HepG2 (cell line): ENCODE measurements around the gene SYN1. TPM values are rescaled to one million over a fixed set of nuclear protein-coding genes. Genes with fewer than 3 reads are reported as not detected.

Experiments used
- microRNA-seq: library from miRNA; unstranded; fragments of <30 nt; microRNA quantifications from one replicate; pipeline ENCODE4, GENCODE V29; 2020
- polyA plus RNA-seq, 8 experiments: library from polyadenylated mRNA; depleted of rRNA in 3 of 8; stranded (reverse) in 7 of 8; unstranded in 1 of 8; fragments of >200 nt; fragmentation: Illumina TruSeq in 4 of 8; extraction: Trizol in 4 of 8; gene quantifications; 2 replicates each; pipeline versions ENCODE4 v1.2.1 to v1.2.3, GENCODE V29; 2011 to 2016; ENCODE audit warnings: low read depth in 4 of 8, missing spikeins in 1 of 8, mixed read lengths in 1 of 8; ENCODE audit not compliant: insufficient read depth in 1 of 8
- small RNA-seq, 3 experiments: library from RNA; depleted of rRNA; stranded (forward); fragments of <200 nt; gene quantifications; one replicate each; pipeline ENCODE3, GENCODE V24; 2012; ENCODE audit warnings: low read depth in 2 of 3, low replicate concordance in 1 of 3; ENCODE audit not compliant: insufficient read length in 3 of 3, insufficient read depth in 2 of 3
- total RNA-seq, 5 experiments: library from RNA; depleted of rRNA; stranded (reverse); fragments of >200 nt; fragmentation: Illumina TruSeq; extraction: Trizol; gene quantifications; 2 replicates each; pipeline ENCODE4 v1.2.3, GENCODE V29; 2016; ENCODE audit warnings: low read depth in 1 of 5

SYN1 gene
- total and polyA plus RNA-seq, 2 of the 13 experiments (the other 11 are each of a cell fraction or from before 2014, with no cell fraction given), result not detected

Small RNA genes within 50 kb of the gene (microRNA-seq; reads per million reads assigned to microRNA genes)
- gene MIR4769, result not detected

Small RNA genes within 50 kb of the gene (small RNA-seq; reads per million reads assigned to genes)
- 0 reads per million in 3 experiments for gene MIR4769

Other genes with a start within 250 kb of the SYN1 start
- not detected in 2 replicates for gene ZNF157, start 249.3 kb downstream of the SYN1 start, total RNA-seq (2016; rRNA removed; fragmentation: Illumina TruSeq; extraction: Trizol)
- not detected in 2 replicates for gene ZNF157, start 249.3 kb downstream of the SYN1 start, polyA plus RNA-seq (2011; rRNA removed)
- gene ZNF41, start 136.6 kb downstream of the SYN1 start, total RNA-seq (2016; rRNA removed; fragmentation: Illumina TruSeq; extraction: Trizol), result 3.9 and 7.2 TPM in 2 replicates
- 1.9 and 2.3 TPM in 2 replicates for gene ZNF41, start 136.6 kb downstream of the SYN1 start, polyA plus RNA-seq (2011; rRNA removed)
- gene ARAF, start 58.7 kb downstream of the SYN1 start, total RNA-seq (2016; rRNA removed; fragmentation: Illumina TruSeq; extraction: Trizol), result 15.0 and 18.0 TPM in 2 replicates
- gene ARAF, start 58.7 kb downstream of the SYN1 start, polyA plus RNA-seq (2011; rRNA removed), result 33.1 and 37.3 TPM in 2 replicates
- gene TIMP1, start 37.4 kb downstream of the SYN1 start, total RNA-seq (2016; rRNA removed; fragmentation: Illumina TruSeq; extraction: Trizol), result 8.2 and 12.3 TPM in 2 replicates
- gene TIMP1, start 37.4 kb downstream of the SYN1 start, polyA plus RNA-seq (2011; rRNA removed), result 45.8 and 51.0 TPM in 2 replicates
- gene CFP, start 10.1 kb upstream of the SYN1 start, total RNA-seq (2016; rRNA removed; fragmentation: Illumina TruSeq; extraction: Trizol), result not detected in 2 replicates
- 0.01 TPM in 1 of 2 replicates, not detected in the other for gene CFP, start 10.1 kb upstream of the SYN1 start, polyA plus RNA-seq (2011; rRNA removed)
- 6.9 and 7.2 TPM in 2 replicates for gene ELK1, start 30.7 kb upstream of the SYN1 start, total RNA-seq (2016; rRNA removed; fragmentation: Illumina TruSeq; extraction: Trizol)
- 4.3 and 4.8 TPM in 2 replicates for gene ELK1, start 30.7 kb upstream of the SYN1 start, polyA plus RNA-seq (2011; rRNA removed)
- gene UXT, start 39.3 kb upstream of the SYN1 start, total RNA-seq (2016; rRNA removed; fragmentation: Illumina TruSeq; extraction: Trizol), result 107 and 130 TPM in 2 replicates
- 104 and 123 TPM in 2 replicates for gene UXT, start 39.3 kb upstream of the SYN1 start, polyA plus RNA-seq (2011; rRNA removed)
- 3.2 and 3.8 TPM in 2 replicates for gene ZNF81, start 217.0 kb upstream of the SYN1 start, total RNA-seq (2016; rRNA removed; fragmentation: Illumina TruSeq; extraction: Trizol)
- 1.4 and 1.5 TPM in 2 replicates for gene ZNF81, start 217.0 kb upstream of the SYN1 start, polyA plus RNA-seq (2011; rRNA removed)